ENCODE data around the gene TBXAS1. TPM values are rescaled to one million over a fixed set of nuclear protein-coding genes. Genes with fewer than 3 reads are reported as not detected.

Gene TBXAS1
- total and polyA plus RNA-seq, 2 experiments from 2014 or later: 1.3 TPM; not detected in 1

- Mint-ChIP-seq H3K4me1 (peaks cover 2% of the 10 kb centered on the region; the same call in 1 of the 3 replicates), H3K9me3 (no peaks in the 10 kb centered on the region)
- no peak for DNase-seq (ENCODE audit: low spot score)
Observed at GRCh38 chr7:140059273-140060242, 230.5 kb downstream of the TBXAS1 start.

More at GRCh38 chr7:140059273-140060242, 230.5 kb downstream of the TBXAS1 start:
- Mint-ChIP-seq H3K4me3 (no peak overlapping the region), H3K36me3 (ENCODE audit: low read depth) (no peaks in the 10 kb centered on the region), H3K27ac (no peak overlapping the region), H3K27me3 (ENCODE audit: insufficient read depth, low read depth, poor library complexity) (peaks cover 29% of the 10 kb centered on the region)
- TF ChIP-seq, protein P1, sequence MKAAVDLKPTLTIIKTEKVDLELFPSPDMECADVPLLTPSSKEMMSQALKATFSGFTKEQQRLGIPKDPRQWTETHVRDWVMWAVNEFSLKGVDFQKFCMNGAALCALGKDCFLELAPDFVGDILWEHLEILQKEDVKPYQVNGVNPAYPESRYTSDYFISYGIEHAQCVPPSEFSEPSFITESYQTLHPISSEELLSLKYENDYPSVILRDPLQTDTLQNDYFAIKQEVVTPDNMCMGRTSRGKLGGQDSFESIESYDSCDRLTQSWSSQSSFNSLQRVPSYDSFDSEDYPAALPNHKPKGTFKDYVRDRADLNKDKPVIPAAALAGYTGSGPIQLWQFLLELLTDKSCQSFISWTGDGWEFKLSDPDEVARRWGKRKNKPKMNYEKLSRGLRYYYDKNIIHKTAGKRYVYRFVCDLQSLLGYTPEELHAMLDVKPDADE (IDR thresholded peaks at IDR 0.05): no peak
- TF ChIP-seq EZH2 (IDR thresholded peaks at IDR 0.05; ENCODE audit: low read depth, unreplicated experiment) (no peak), JUNB (IDR thresholded peaks at IDR 0.05; ENCODE audit: unreplicated experiment) (no peak), ZNF462 (CRISPR knock-in tag; IDR thresholded peaks at IDR 0.05) (no peak), CTCF (conservative IDR thresholded peaks at IDR 0.05; ENCODE audit: low read depth in 2 of 2) (no peak), EZH2phosphoT487 (IDR thresholded peaks at IDR 0.05; ENCODE audit: unreplicated experiment) (no peak), CREB1 (CRISPR knock-in tag; IDR thresholded peaks at IDR 0.05; ENCODE audit: low read depth) (no peak), ZNF331 (CRISPR knock-in tag; IDR thresholded peaks at IDR 0.05; ENCODE audit: low read depth) (no peak), NANOG (IDR thresholded peaks at IDR 0.05; ENCODE audit: borderline replicate concordance) (no peak), POLR2AphosphoS5 (IDR thresholded peaks at IDR 0.05; ENCODE audit: low read depth) (no peak), ZNF114 (CRISPR knock-in tag; IDR thresholded peaks at IDR 0.05) (no peak), STAT1 (IDR thresholded peaks at IDR 0.05; ENCODE audit: unreplicated experiment) (no peak)
- TF ChIP-seq, protein P2, sequence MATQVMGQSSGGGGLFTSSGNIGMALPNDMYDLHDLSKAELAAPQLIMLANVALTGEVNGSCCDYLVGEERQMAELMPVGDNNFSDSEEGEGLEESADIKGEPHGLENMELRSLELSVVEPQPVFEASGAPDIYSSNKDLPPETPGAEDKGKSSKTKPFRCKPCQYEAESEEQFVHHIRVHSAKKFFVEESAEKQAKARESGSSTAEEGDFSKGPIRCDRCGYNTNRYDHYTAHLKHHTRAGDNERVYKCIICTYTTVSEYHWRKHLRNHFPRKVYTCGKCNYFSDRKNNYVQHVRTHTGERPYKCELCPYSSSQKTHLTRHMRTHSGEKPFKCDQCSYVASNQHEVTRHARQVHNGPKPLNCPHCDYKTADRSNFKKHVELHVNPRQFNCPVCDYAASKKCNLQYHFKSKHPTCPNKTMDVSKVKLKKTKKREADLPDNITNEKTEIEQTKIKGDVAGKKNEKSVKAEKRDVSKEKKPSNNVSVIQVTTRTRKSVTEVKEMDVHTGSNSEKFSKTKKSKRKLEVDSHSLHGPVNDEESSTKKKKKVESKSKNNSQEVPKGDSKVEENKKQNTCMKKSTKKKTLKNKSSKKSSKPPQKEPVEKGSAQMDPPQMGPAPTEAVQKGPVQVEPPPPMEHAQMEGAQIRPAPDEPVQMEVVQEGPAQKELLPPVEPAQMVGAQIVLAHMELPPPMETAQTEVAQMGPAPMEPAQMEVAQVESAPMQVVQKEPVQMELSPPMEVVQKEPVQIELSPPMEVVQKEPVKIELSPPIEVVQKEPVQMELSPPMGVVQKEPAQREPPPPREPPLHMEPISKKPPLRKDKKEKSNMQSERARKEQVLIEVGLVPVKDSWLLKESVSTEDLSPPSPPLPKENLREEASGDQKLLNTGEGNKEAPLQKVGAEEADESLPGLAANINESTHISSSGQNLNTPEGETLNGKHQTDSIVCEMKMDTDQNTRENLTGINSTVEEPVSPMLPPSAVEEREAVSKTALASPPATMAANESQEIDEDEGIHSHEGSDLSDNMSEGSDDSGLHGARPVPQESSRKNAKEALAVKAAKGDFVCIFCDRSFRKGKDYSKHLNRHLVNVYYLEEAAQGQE (IDR thresholded peaks at IDR 0.05; ENCODE audit: unreplicated experiment): no peak
- no peaks in the 10 kb centered on the region for H3K4me1 ChIP-seq (ENCODE audit: insufficient read depth)
- no peak overlapping the region for H3K4me2 ChIP-seq
- 0 out of 2 replicates have a peak, but pooled peaks cover 6% of the 10 kb centered on the region for H4K20me1 ChIP-seq (replicated peaks; ENCODE audit: insufficient read depth)
- no peaks in the 10 kb centered on the region; the same call in 1 of the 2 replicates for H3K9me2 ChIP-seq (ENCODE audit: insufficient read depth)
- H3K27me3 ChIP-seq (ENCODE audit: insufficient read depth): peaks cover 37% of the 10 kb centered on the region
- ATAC-seq: no peak
- H3F3A ChIP-seq (replicated peaks; ENCODE audit: low read depth): no peaks in the 10 kb centered on the region
- H3K79me2 ChIP-seq (replicated peaks; ENCODE audit: insufficient read depth): no peaks in the 10 kb centered on the region
- no peaks in the 10 kb centered on the region for H3K36me3 ChIP-seq (ENCODE audit: insufficient read depth)
- H3K4me3 ChIP-seq: no peak overlapping the region
- H3K27ac ChIP-seq (ENCODE audit: low read depth): no peak overlapping the region
- H2AFZ ChIP-seq: no peak overlapping the region
